WTC11 (cell line): ENCODE measurements around the gene STT3B. TPM values are rescaled to one million over a fixed set of nuclear protein-coding genes. Genes with fewer than 3 reads are reported as not detected.

ENCODE experiments used
- ATAC-seq: fragments of 200-7000 bp; cut with Tn5 transposase; 2 replicates; pipeline ENCODE4 v1.10.0; 2021; ENCODE audit warnings: mild to moderate bottlenecking, moderate library complexity
- CTCF ChIA-PET: fragments of 300-600 bp; sonication (Branson Sonifier 250); formaldehyde crosslinking; loops from one replicate; lab custom pipeline; 2021; ENCODE audit warnings: antibody characterized with exemption; lab: Charles Lee
- POLR2A ChIA-PET: fragments of 350-600 bp; sonication (Branson Sonifier 250); formaldehyde crosslinking; loops from one replicate; lab custom pipeline; 2021; ENCODE audit warnings: antibody characterized with exemption; lab: Charles Lee
- DNase-seq: peaks from one replicate; pipeline ENCODE4 v3.0.0; 2021; ENCODE audit warnings: low spot score
- H3K27ac Mint-ChIP-seq: 2 replicates; pipeline ENCODE4 v1.8.0; 2021; ENCODE audit warnings: mixed read lengths
- H3K27me3 Mint-ChIP-seq: 2 replicates; pipeline ENCODE4 v1.8.0; 2021; ENCODE audit warnings: low read depth, mild to moderate bottlenecking, moderate library complexity, mixed read lengths
- H3K36me3 Mint-ChIP-seq: 2 replicates; pipeline ENCODE4 v1.8.0; 2021; ENCODE audit warnings: mixed read lengths
- H3K4me1 Mint-ChIP-seq: 2 replicates; pipeline ENCODE4 v1.8.0; 2022; ENCODE audit warnings: mixed read lengths
- H3K4me3 Mint-ChIP-seq: 2 replicates; pipeline ENCODE4 v1.8.0; 2021; ENCODE audit warnings: mild to moderate bottlenecking, moderate library complexity, mixed read lengths
- H3K9me3 Mint-ChIP-seq: 2 replicates; pipeline ENCODE4 v1.8.0; 2021; ENCODE audit warnings: mixed read lengths
- ATF1 ChIP-seq: sonication (generic); formaldehyde crosslinking; IDR thresholded peaks from 2 replicates; pipeline ENCODE4 v1.8.1; 2023; ENCODE audit warnings: mild to moderate bottlenecking, moderate library complexity, missing genetic modification reagents
- CBFB ChIP-seq: sonication (generic); formaldehyde crosslinking; IDR thresholded peaks from 2 replicates; pipeline ENCODE4 v1.8.1; 2022; ENCODE audit warnings: mild to moderate bottlenecking, low read depth, missing genetic modification reagents
- ELF4 ChIP-seq: sonication (generic); formaldehyde crosslinking; IDR thresholded peaks from 2 replicates; pipeline ENCODE4 v1.8.1; 2022; ENCODE audit warnings: low read depth, mild to moderate bottlenecking, moderate library complexity, missing genetic modification reagents
- IRF2 ChIP-seq: sonication (generic); formaldehyde crosslinking; IDR thresholded peaks from 2 replicates; pipeline ENCODE4 v1.8.0; 2022; ENCODE audit warnings: low read depth, missing genetic modification reagents, borderline replicate concordance
- NFE2L1 ChIP-seq: sonication (generic); formaldehyde crosslinking; IDR thresholded peaks from 2 replicates; pipeline ENCODE4 v1.8.1; 2023; ENCODE audit warnings: missing genetic modification reagents
- total RNA-seq: library from RNA; stranded (reverse); gene quantifications from 3 replicates; pipeline ENCODE4 v1.2.3, GENCODE V29; 2021
- TF ChIP-seq, protein P1 (sequence below): sonication (generic); formaldehyde crosslinking; IDR thresholded peaks from 2 replicates; pipeline ENCODE4 v1.8.1; 2023; ENCODE audit warnings: mild to moderate bottlenecking, missing genetic modification reagents, moderate library complexity
- TF ChIP-seq, protein P2 (sequence below): sonication (generic); formaldehyde crosslinking; IDR thresholded peaks from 2 replicates; pipeline ENCODE4 v1.8.1; 2023; ENCODE audit warnings: mild to moderate bottlenecking, missing genetic modification reagents, moderate library complexity
- TF ChIP-seq, protein P3 (sequence below): sonication (generic); formaldehyde crosslinking; IDR thresholded peaks from 2 replicates; pipeline ENCODE4 v1.8.1; 2022; ENCODE audit warnings: mild to moderate bottlenecking, missing genetic modification reagents, moderate library complexity, borderline replicate concordance
- TF ChIP-seq, protein P4 (sequence below): sonication (generic); formaldehyde crosslinking; IDR thresholded peaks from 2 replicates; pipeline ENCODE4 v1.8.1; 2023; ENCODE audit warnings: mild to moderate bottlenecking, missing genetic modification reagents, borderline replicate concordance
- TF ChIP-seq, protein P5 (sequence below): sonication (generic); formaldehyde crosslinking; conservative IDR thresholded peaks from 2 replicates; pipeline ENCODE4 v1.8.1; 2022; ENCODE audit warnings: mild to moderate bottlenecking, missing genetic modification reagents
- TF ChIP-seq, protein P6 (sequence below): fragments of 250-450 bp; sonication (Bioruptor Pico); IDR thresholded peaks from 2 replicates; pipeline ENCODE4 v1.9.0; 2021; ENCODE audit warnings: mild to moderate bottlenecking
- TF ChIP-seq, protein P7 (sequence below): sonication (generic); formaldehyde crosslinking; IDR thresholded peaks from 2 replicates; pipeline ENCODE4 v1.8.0; 2023; ENCODE audit warnings: missing genetic modification reagents, mild to moderate bottlenecking, borderline replicate concordance
- TF ChIP-seq, protein P8 (sequence below): sonication (generic); formaldehyde crosslinking; IDR thresholded peaks from 2 replicates; pipeline ENCODE4 v1.8.1; 2023; ENCODE audit warnings: mild to moderate bottlenecking, missing genetic modification reagents

Gene STT3B
- total RNA-seq, 1 experiment from 2014 or later, result 103 TPM

DNA sequence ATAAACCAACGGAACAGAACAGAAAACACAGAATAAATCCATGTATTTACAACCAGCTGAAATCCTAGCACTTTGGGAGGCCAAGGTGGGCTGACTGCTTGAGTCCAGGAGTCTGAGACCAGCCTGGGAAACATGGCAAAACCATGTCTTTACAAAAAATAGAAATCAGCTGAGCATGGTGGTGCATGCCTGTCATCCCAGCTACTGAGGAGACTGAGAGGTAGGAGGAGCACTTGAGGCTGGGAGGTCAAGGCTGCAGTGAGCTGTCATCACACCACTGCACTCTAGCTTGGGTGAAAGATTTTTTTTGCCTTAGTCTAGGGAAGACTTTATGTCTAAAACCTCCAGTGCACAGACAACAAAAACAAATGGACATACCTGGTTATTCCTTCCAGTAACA lies 120.7 kb downstream of the STT3B start (continued):
- TF ChIP-seq, protein P1, sequence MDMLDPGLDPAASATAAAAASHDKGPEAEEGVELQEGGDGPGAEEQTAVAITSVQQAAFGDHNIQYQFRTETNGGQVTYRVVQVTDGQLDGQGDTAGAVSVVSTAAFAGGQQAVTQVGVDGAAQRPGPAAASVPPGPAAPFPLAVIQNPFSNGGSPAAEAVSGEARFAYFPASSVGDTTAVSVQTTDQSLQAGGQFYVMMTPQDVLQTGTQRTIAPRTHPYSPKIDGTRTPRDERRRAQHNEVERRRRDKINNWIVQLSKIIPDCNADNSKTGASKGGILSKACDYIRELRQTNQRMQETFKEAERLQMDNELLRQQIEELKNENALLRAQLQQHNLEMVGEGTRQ, result no peak

DNA sequence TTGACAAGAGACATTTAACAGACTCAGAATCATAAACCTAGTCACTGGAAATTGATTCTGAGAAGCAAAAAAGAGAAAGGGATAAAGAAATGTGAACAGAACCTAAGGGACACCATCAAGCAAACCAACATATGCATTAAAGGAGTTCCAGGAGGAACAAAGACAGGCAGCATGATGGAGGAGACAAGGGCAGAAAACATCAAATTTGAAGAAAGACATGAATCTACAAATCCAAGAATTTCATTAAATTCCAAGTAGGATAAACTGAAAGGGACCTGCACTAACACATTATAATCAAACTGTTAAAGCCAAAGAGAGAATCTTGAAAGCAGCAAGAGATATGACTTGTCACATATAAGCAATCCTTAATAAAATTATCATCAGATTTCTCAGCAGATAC lies 122.3 kb downstream of the STT3B start:
- no peaks in the 10 kb centered on the region for H3K27me3 Mint-ChIP-seq
- TF ChIP-seq, protein P1, result no peak
- no peak for TF ChIP-seq CBFB (CRISPR knock-in tag)
- POLR2A ChIA-PET, result no interaction called here
- H3K4me3 Mint-ChIP-seq, result no peak overlapping the region
- peaks cover 54% of the 10 kb centered on the region for H3K9me3 Mint-ChIP-seq
- CTCF ChIA-PET, result no interaction called here
- no peaks in the 10 kb centered on the region for H3K4me1 Mint-ChIP-seq
- ATAC-seq, result no peak
- H3K36me3 Mint-ChIP-seq, result peaks cover 74% of the 10 kb centered on the region
- DNase-seq, result no peak
- no peak overlapping the region for H3K27ac Mint-ChIP-seq

DNA sequence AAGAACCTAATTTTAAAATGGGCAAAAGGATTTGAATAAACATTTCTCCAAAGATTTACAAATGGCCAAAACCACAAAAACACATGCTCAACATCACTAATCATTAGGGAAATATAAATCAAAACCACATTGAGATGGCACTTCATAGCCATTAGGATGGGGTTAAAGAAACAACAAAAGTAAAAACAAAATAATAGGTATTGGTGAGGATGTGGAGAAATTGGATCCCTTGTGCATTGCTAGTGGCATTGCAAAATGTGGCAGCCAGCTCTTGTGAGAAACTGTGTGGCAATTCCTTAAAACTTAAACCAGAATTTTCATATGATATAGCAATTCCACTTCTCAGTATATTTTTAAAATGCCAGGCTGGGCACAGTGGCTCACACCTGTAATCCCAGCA lies 126.5 kb downstream of the STT3B start:
- POLR2A ChIA-PET, result no interaction called here
- H3K4me1 Mint-ChIP-seq, result peaks cover 7% of the 10 kb centered on the region
- TF ChIP-seq, protein P2, sequence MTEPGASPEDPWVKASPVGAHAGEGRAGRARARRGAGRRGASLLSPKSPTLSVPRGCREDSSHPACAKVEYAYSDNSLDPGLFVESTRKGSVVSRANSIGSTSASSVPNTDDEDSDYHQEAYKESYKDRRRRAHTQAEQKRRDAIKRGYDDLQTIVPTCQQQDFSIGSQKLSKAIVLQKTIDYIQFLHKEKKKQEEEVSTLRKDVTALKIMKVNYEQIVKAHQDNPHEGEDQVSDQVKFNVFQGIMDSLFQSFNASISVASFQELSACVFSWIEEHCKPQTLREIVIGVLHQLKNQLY (CRISPR knock-in tag), result no peak
- no peak for TF ChIP-seq CBFB (CRISPR knock-in tag)
- TF ChIP-seq, protein P3, sequence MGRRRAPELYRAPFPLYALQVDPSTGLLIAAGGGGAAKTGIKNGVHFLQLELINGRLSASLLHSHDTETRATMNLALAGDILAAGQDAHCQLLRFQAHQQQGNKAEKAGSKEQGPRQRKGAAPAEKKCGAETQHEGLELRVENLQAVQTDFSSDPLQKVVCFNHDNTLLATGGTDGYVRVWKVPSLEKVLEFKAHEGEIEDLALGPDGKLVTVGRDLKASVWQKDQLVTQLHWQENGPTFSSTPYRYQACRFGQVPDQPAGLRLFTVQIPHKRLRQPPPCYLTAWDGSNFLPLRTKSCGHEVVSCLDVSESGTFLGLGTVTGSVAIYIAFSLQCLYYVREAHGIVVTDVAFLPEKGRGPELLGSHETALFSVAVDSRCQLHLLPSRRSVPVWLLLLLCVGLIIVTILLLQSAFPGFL (CRISPR knock-in tag), result no peak
- TF ChIP-seq, protein P4, sequence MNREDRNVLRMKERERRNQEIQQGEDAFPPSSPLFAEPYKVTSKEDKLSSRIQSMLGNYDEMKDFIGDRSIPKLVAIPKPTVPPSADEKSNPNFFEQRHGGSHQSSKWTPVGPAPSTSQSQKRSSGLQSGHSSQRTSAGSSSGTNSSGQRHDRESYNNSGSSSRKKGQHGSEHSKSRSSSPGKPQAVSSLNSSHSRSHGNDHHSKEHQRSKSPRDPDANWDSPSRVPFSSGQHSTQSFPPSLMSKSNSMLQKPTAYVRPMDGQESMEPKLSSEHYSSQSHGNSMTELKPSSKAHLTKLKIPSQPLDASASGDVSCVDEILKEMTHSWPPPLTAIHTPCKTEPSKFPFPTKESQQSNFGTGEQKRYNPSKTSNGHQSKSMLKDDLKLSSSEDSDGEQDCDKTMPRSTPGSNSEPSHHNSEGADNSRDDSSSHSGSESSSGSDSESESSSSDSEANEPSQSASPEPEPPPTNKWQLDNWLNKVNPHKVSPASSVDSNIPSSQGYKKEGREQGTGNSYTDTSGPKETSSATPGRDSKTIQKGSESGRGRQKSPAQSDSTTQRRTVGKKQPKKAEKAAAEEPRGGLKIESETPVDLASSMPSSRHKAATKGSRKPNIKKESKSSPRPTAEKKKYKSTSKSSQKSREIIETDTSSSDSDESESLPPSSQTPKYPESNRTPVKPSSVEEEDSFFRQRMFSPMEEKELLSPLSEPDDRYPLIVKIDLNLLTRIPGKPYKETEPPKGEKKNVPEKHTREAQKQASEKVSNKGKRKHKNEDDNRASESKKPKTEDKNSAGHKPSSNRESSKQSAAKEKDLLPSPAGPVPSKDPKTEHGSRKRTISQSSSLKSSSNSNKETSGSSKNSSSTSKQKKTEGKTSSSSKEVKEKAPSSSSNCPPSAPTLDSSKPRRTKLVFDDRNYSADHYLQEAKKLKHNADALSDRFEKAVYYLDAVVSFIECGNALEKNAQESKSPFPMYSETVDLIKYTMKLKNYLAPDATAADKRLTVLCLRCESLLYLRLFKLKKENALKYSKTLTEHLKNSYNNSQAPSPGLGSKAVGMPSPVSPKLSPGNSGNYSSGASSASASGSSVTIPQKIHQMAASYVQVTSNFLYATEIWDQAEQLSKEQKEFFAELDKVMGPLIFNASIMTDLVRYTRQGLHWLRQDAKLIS (CRISPR knock-in tag), result no peak
- TF ChIP-seq, protein P5, sequence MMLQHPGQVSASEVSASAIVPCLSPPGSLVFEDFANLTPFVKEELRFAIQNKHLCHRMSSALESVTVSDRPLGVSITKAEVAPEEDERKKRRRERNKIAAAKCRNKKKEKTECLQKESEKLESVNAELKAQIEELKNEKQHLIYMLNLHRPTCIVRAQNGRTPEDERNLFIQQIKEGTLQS, result no peak
- TF ChIP-seq, protein P6, sequence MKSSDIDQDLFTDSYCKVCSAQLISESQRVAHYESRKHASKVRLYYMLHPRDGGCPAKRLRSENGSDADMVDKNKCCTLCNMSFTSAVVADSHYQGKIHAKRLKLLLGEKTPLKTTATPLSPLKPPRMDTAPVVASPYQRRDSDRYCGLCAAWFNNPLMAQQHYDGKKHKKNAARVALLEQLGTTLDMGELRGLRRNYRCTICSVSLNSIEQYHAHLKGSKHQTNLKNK (CRISPR knock-in tag), result no peak
- no peak for TF ChIP-seq ATF1 (CRISPR knock-in tag)
- TF ChIP-seq IRF2, result no peak
- TF ChIP-seq, all 79 proteins: peak for 0
- DNase-seq (no peak), ATAC-seq (no peak)
- H3K36me3 Mint-ChIP-seq, result peaks cover 65% of the 10 kb centered on the region
- CTCF ChIA-PET, result no interaction called here
- H3K4me3 Mint-ChIP-seq, result no peak overlapping the region
- peaks cover 17% of the 10 kb centered on the region for H3K9me3 Mint-ChIP-seq
- no peaks in the 10 kb centered on the region for H3K27me3 Mint-ChIP-seq
- H3K27ac Mint-ChIP-seq, result no peak overlapping the region

DNA sequence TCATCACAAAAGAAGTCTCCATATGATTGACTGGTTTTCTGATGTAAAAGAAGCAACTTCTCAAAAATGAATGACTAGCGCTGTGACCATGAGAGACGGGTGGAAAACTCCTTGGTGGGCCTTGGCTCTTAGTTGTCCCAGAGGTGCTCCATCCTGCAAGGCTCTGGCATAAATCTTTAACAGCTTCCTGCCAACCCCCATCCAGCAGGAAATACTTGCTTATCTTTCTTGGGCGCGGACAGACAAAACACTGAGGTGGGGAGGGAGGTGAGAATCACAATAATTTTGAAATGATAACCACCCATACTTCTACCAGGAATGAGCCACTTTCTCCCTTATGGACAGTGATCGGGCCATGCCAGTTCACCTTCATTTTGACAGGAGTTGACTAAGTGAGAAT lies 128.6 kb downstream of the STT3B start:
- H3K27ac Mint-ChIP-seq, result no peak overlapping the region
- no peak for ATAC-seq
- no peaks in the 10 kb centered on the region for H3K27me3 Mint-ChIP-seq
- TF ChIP-seq ELF4 (CRISPR knock-in tag), result no peak
- TF ChIP-seq, protein P7, sequence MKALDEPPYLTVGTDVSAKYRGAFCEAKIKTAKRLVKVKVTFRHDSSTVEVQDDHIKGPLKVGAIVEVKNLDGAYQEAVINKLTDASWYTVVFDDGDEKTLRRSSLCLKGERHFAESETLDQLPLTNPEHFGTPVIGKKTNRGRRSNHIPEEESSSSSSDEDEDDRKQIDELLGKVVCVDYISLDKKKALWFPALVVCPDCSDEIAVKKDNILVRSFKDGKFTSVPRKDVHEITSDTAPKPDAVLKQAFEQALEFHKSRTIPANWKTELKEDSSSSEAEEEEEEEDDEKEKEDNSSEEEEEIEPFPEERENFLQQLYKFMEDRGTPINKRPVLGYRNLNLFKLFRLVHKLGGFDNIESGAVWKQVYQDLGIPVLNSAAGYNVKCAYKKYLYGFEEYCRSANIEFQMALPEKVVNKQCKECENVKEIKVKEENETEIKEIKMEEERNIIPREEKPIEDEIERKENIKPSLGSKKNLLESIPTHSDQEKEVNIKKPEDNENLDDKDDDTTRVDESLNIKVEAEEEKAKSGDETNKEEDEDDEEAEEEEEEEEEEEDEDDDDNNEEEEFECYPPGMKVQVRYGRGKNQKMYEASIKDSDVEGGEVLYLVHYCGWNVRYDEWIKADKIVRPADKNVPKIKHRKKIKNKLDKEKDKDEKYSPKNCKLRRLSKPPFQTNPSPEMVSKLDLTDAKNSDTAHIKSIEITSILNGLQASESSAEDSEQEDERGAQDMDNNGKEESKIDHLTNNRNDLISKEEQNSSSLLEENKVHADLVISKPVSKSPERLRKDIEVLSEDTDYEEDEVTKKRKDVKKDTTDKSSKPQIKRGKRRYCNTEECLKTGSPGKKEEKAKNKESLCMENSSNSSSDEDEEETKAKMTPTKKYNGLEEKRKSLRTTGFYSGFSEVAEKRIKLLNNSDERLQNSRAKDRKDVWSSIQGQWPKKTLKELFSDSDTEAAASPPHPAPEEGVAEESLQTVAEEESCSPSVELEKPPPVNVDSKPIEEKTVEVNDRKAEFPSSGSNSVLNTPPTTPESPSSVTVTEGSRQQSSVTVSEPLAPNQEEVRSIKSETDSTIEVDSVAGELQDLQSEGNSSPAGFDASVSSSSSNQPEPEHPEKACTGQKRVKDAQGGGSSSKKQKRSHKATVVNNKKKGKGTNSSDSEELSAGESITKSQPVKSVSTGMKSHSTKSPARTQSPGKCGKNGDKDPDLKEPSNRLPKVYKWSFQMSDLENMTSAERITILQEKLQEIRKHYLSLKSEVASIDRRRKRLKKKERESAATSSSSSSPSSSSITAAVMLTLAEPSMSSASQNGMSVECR, result no peak
- TF ChIP-seq, protein P8, sequence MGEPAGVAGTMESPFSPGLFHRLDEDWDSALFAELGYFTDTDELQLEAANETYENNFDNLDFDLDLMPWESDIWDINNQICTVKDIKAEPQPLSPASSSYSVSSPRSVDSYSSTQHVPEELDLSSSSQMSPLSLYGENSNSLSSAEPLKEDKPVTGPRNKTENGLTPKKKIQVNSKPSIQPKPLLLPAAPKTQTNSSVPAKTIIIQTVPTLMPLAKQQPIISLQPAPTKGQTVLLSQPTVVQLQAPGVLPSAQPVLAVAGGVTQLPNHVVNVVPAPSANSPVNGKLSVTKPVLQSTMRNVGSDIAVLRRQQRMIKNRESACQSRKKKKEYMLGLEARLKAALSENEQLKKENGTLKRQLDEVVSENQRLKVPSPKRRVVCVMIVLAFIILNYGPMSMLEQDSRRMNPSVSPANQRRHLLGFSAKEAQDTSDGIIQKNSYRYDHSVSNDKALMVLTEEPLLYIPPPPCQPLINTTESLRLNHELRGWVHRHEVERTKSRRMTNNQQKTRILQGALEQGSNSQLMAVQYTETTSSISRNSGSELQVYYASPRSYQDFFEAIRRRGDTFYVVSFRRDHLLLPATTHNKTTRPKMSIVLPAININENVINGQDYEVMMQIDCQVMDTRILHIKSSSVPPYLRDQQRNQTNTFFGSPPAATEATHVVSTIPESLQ (CRISPR knock-in tag), result no peak
- TF ChIP-seq, protein P1, result no peak
- no peak for TF ChIP-seq NFE2L1

More for the DNA sequence above, 128.6 kb downstream of the STT3B start:
- peaks cover 7% of the 10 kb centered on the region for H3K4me1 Mint-ChIP-seq
- DNase-seq, result no peak
- 0 out of 2 replicates have a peak, but pooled peaks cover under 1% of the 10 kb centered on the region for H3K9me3 Mint-ChIP-seq
- no peak overlapping the region for H3K4me3 Mint-ChIP-seq
- ChIA-PET POLR2A (no interaction called here), CTCF (no interaction called here)
- peaks cover 47% of the 10 kb centered on the region for H3K36me3 Mint-ChIP-seq
